Measurements from ENCODE around the gene SLC4A5.

The SLC4A5 gene

GRCh38 chr2:74199871-74200305 lies 143.3 kb downstream of the SLC4A5 start:
- no peak overlapping the region for H3K9ac ChIP-seq
- peak overlapping the region; percentile 97 for H3K4me2 ChIP-seq (ENCODE audit: low read length)
- H3K27ac ChIP-seq = peak overlapping the region; percentile 83
- H3K79me2 ChIP-seq = no peaks in the 10 kb centered on the region
- no peak for TF ChIP-seq CTCF (IDR thresholded peaks at IDR 0.05)
- H3K9me3 ChIP-seq (ENCODE audit: control insufficient read depth, low read length) = no peaks in the 10 kb centered on the region
- H2AFZ ChIP-seq = peak overlapping the region; percentile 95
- no peaks in the 10 kb centered on the region for H3K27me3 ChIP-seq (ENCODE audit: control insufficient read depth, insufficient read depth, low read length)
- H3K4me3 ChIP-seq (ENCODE audit: low read depth, low read length) = peak overlapping the region; percentile 79
- H3K36me3 ChIP-seq (ENCODE audit: control insufficient read depth, insufficient read depth, low read length) = no peaks in the 10 kb centered on the region
- peaks cover 2% of the 10 kb centered on the region for H3K4me1 ChIP-seq

- H3K4me2 ChIP-seq (ENCODE audit: low read length) = peak overlapping the region; percentile 97
- H3K27me3 ChIP-seq (ENCODE audit: control insufficient read depth, insufficient read depth, low read length) = no peaks in the 10 kb centered on the region
- no peak for TF ChIP-seq CTCF (IDR thresholded peaks at IDR 0.05)
- no peaks in the 10 kb centered on the region for H3K79me2 ChIP-seq
- H3K27ac ChIP-seq = peak overlapping the region; percentile 83
- no peak overlapping the region for H3K9ac ChIP-seq
- H2AFZ ChIP-seq = peak overlapping the region; percentile 95
- peaks cover 2% of the 10 kb centered on the region for H3K4me1 ChIP-seq
- H3K4me3 ChIP-seq (ENCODE audit: low read depth, low read length) = peak overlapping the region; percentile 79
- H3K36me3 ChIP-seq (ENCODE audit: control insufficient read depth, insufficient read depth, low read length) = no peaks in the 10 kb centered on the region
- no peaks in the 10 kb centered on the region for H3K9me3 ChIP-seq (ENCODE audit: control insufficient read depth, low read length)
Observed at GRCh38 chr2:74199275-74199701, 143.9 kb downstream of the SLC4A5 start.

- no peaks in the 10 kb centered on the region for H3K79me2 ChIP-seq
- peak within 1 kb of the TSS; percentile 95 for H2AFZ ChIP-seq
- peak within 1 kb of the TSS; percentile 79 for H3K4me3 ChIP-seq (ENCODE audit: low read depth, low read length)
- no peaks in the 10 kb centered on the region for H3K27me3 ChIP-seq (ENCODE audit: control insufficient read depth, insufficient read depth, low read length)
- H3K9me3 ChIP-seq (ENCODE audit: control insufficient read depth, low read length) = no peaks in the 10 kb centered on the region
- H3K4me1 ChIP-seq = peaks cover 2% of the 10 kb centered on the region
- peak within 1 kb of the TSS; percentile 25 for H3K9ac ChIP-seq
- peak within 1 kb of the TSS; percentile 97 for H3K4me2 ChIP-seq (ENCODE audit: low read length)
- peak; percentile 75 for TF ChIP-seq CTCF (IDR thresholded peaks at IDR 0.05)
- H3K27ac ChIP-seq = peak within 1 kb of the TSS; percentile 83
- no peaks in the 10 kb centered on the region for H3K36me3 ChIP-seq (ENCODE audit: control insufficient read depth, insufficient read depth, low read length)
Observed at GRCh38 chr2:74198461-74199274, 144.5 kb downstream of the SLC4A5 start, which contains the start of gene MTHFD2. TSS of gene MTHFD2 (plus strand) at chr2:74198615. CDS start at chr2:74198642, 27 bp downstream.

GRCh38 chr2:74198023-74198460 lies 145.2 kb downstream of the SLC4A5 start:
- no peak for TF ChIP-seq CTCF (IDR thresholded peaks at IDR 0.05)
- Histone ChIP-seq H3K4me1 (peaks cover 2% of the 10 kb centered on the region), H3K4me3 (ENCODE audit: low read depth, low read length) (peak overlapping the region; percentile 79), H3K4me2 (ENCODE audit: low read length) (peak overlapping the region; percentile 97), H3K36me3 (ENCODE audit: control insufficient read depth, insufficient read depth, low read length) (no peaks in the 10 kb centered on the region), H3K27me3 (ENCODE audit: control insufficient read depth, insufficient read depth, low read length) (no peaks in the 10 kb centered on the region), H3K9me3 (ENCODE audit: control insufficient read depth, low read length) (no peaks in the 10 kb centered on the region), H3K79me2 (no peaks in the 10 kb centered on the region), H2AFZ (peak overlapping the region; percentile 95), H3K27ac (peak overlapping the region; percentile 83), H3K9ac (no peak overlapping the region)
